ENCODE data around the gene BCKDK. TPM values are rescaled to one million over a fixed set of nuclear protein-coding genes. Genes with fewer than 3 reads are reported as not detected.

Gene BCKDK
- total and polyA plus RNA-seq, 12 donors = 27.0 to 181 (median 80.1) TPM

DNA sequence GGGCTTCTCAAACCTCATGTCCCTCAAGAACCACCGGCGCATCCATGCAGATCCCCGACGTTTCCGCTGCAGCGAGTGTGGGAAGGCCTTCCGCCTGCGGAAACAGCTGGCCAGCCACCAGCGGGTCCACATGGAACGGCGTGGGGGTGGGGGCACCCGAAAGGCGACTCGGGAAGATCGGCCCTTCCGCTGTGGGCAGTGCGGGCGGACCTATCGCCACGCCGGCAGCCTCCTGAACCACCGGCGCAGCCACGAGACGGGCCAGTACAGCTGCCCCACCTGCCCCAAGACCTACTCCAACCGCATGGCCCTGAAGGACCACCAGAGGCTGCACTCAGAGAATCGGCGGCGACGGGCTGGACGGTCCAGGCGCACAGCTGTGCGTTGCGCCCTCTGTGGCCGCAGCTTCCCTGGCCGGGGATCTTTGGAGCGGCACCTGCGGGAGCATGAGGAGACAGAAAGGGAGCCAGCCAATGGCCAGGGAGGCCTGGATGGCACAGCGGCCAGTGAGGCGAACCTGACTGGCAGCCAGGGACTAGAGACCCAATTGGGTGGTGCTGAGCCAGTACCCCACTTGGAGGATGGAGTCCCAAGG lies 28.1 kb upstream of the BCKDK start:
- H3K4me3 ChIP-seq = no peak overlapping the region
- TF ChIP-seq POLR2A (IDR thresholded peaks at IDR 0.05) (no peak), CTCF (IDR thresholded peaks at IDR 0.05) (no peak)
- intact Hi-C loops (cut with DNase I) = loop anchor here in 1 of 2 donors (10.0 kb wide), 1 partner anchor 65 kb away; no protein-coding TSS in a partner anchor
- no peaks in the 10 kb centered on the region for H3K9me3 ChIP-seq (replicated peaks in 1 of 3)
- DNase-seq = peak in 2 of 7 donors; percentile 18 to 29
- H3K27ac ChIP-seq = no peak overlapping the region
- H3K36me3 ChIP-seq (replicated peaks in 1 of 2) = peaks cover 0 to 51% of the 10 kb centered on the region in 2 donors
- peaks cover 0 to 6% of the 10 kb centered on the region in 2 donors for H3K4me1 ChIP-seq (replicated peaks in 1 of 2)
- WGBS, 4 donors = 93 to 99% (median 96%) methylated on average over 11 to 40 of the region's 40 CpGs
- no peaks in the 10 kb centered on the region for H3K27me3 ChIP-seq

DNA sequence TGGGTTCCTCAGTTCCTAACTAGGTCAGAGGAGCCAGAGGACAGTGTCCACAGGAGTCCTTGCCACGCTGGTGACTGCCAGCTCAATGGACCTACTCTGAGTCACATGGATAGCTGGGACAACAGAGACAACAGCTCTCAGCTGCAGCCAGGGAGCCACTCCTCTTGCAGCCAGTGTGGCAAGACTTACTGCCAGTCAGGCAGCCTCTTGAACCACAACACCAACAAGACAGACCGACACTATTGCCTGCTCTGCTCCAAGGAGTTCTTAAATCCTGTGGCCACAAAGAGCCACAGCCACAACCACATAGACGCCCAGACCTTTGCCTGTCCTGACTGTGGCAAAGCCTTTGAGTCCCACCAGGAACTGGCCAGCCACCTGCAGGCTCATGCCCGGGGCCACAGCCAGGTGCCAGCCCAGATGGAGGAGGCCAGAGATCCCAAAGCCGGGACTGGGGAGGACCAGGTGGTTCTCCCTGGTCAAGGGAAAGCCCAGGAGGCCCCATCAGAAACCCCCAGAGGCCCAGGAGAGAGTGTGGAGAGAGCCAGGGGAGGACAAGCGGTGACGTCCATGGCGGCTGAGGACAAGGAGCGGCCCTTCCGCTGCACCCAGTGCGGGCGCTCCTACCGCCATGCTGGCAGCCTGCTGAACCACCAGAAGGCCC lies 27.3 kb upstream of the BCKDK start:
- Histone ChIP-seq H3K27me3 (no peaks in the 10 kb centered on the region), H3K4me3 (no peak overlapping the region), H3K36me3 (replicated peaks in 1 of 2) (peaks cover 0 to 51% of the 10 kb centered on the region in 2 donors), H3K4me1 (replicated peaks in 1 of 2) (no peaks in the 10 kb centered on the region), H3K9me3 (replicated peaks in 1 of 3) (no peaks in the 10 kb centered on the region), H3K27ac (no peak overlapping the region)
- TF ChIP-seq CTCF (IDR thresholded peaks at IDR 0.05) (no peak), POLR2A (IDR thresholded peaks at IDR 0.05) (no peak)
- DNase-seq = no peak
- intact Hi-C loops (cut with DNase I) = loop anchor here in 1 of 2 donors (10.0 kb wide), 1 partner anchor 64 kb away; no protein-coding TSS in a partner anchor
- WGBS, 4 donors = 87 to 95% (median 93%) methylated on average over 3 to 13 of the region's 13 CpGs

GRCh38 chr16:31081428-31082351 lies 26.5 kb upstream of the BCKDK start:
- Histone ChIP-seq H3K9me3 (replicated peaks in 1 of 3) (no peaks in the 10 kb centered on the region), H3K4me1 (replicated peaks in 1 of 2) (no peaks in the 10 kb centered on the region), H3K36me3 (replicated peaks in 1 of 2) (peaks cover 0 to 46% of the 10 kb centered on the region in 2 donors), H3K4me3 (no peak overlapping the region), H3K27me3 (no peaks in the 10 kb centered on the region), H3K27ac (no peak overlapping the region)
- peak in 2 of 7 donors; percentile 32 to 33 for DNase-seq
- intact Hi-C loops (cut with DNase I) = loop anchor here in 1 of 2 donors (10.0 kb wide), 1 partner anchor 63 kb away; no protein-coding TSS in a partner anchor
- WGBS, 4 donors = 85 to 87% (median 85%) methylated on average over 17 to 26 of the region's 26 CpGs
- no peak for TF ChIP-seq POLR2A (IDR thresholded peaks at IDR 0.05)
- no peak for TF ChIP-seq CTCF (IDR thresholded peaks at IDR 0.05)
